Immature natural killer cell (primary cell): ENCODE results near the gene CD180. TPM values are rescaled to one million over a fixed set of nuclear protein-coding genes. Genes with fewer than 3 reads are reported as not detected.

Experiments used
- DNase-seq, 3 donors: peaks; one replicate each; pipeline ENCODE4 v3.0.0; 2022; ENCODE audit warnings: mixed read lengths in 1 of 3
- H3K27ac Mint-ChIP-seq, 6 donors: one replicate each; pipeline ENCODE4 v1.8.0; 2020; ENCODE audit warnings: mixed read lengths in 6 of 6, mild to moderate bottlenecking in 5 of 6, inconsistent platforms in 4 of 6, moderate library complexity in 3 of 6
- H3K27me3 Mint-ChIP-seq, 3 donors: one replicate each; pipeline ENCODE4 v1.8.0; 2020 to 2021; ENCODE audit warnings: low read depth in 3 of 3, mild to moderate bottlenecking in 3 of 3, mixed read lengths in 3 of 3, moderate library complexity in 3 of 3, inconsistent platforms in 1 of 3
- H3K36me3 Mint-ChIP-seq, 3 donors: one replicate each; pipeline ENCODE4 v1.8.0; 2020; ENCODE audit warnings: mixed read lengths in 3 of 3, inconsistent platforms in 2 of 3, mild to moderate bottlenecking in 2 of 3
- H3K4me1 Mint-ChIP-seq, 2 donors: one replicate each; pipeline ENCODE4 v1.8.0; 2020; ENCODE audit warnings: inconsistent platforms in 2 of 2, mild to moderate bottlenecking in 2 of 2, mixed read lengths in 2 of 2, moderate library complexity in 1 of 2
- H3K4me3 Mint-ChIP-seq, 5 donors: one replicate each; pipeline ENCODE4 v1.8.0; 2020; ENCODE audit warnings: mild to moderate bottlenecking in 5 of 5, mixed read lengths in 5 of 5, inconsistent platforms in 3 of 5, moderate library complexity in 3 of 5
- H3K9me3 Mint-ChIP-seq, 6 donors: one replicate each; pipeline ENCODE4 v1.8.0; 2020; ENCODE audit warnings: mild to moderate bottlenecking in 6 of 6, mixed read lengths in 6 of 6, inconsistent platforms in 4 of 6, moderate library complexity in 3 of 6
- polyA plus RNA-seq, 3 donors: library from polyadenylated mRNA; unstranded; fragments of 300-500 nt; fragmentation: Illumina TruSeq; gene quantifications; one replicate each; pipeline ENCODE4 v1.2.3, GENCODE V29; 2021

Gene CD180
- polyA plus RNA-seq, result 1 to 10 TPM in 1 of 3 donors, under 1 TPM in 2; 0.52 to 1.7 (median 0.63) TPM

- H3K4me1 Mint-ChIP-seq, result peaks cover 24 to 32% of the 10 kb centered on the region in 2 donors
- peaks cover 0 to 4% (median 2%) of the 10 kb centered on the region in 3 donors for H3K27me3 Mint-ChIP-seq
- H3K4me3 Mint-ChIP-seq, result no peak within 1 kb of the TSS
- peak within 1 kb of the TSS in 2 of 6 donors; percentile 17 to 43 for H3K27ac Mint-ChIP-seq
- H3K36me3 Mint-ChIP-seq, result peaks cover 0 to 7% (median 0%) of the 10 kb centered on the region in 3 donors
- no peak for DNase-seq
- H3K9me3 Mint-ChIP-seq, result peaks cover 0 to 6% (median 0%) of the 10 kb centered on the region in 6 donors
These were observed at the start of gene CD180 for GRCh38 chr5:67196537-67197059. CD180 (minus strand) TSS chr5:67196799; CDS start chr5:67196641, 158 bp downstream.

- Mint-ChIP-seq H3K27ac (no peak overlapping the region), H3K27me3 (peaks cover 0 to 4% (median 2%) of the 10 kb centered on the region in 3 donors), H3K4me3 (no peak overlapping the region), H3K36me3 (no peaks in the 10 kb centered on the region), H3K4me1 (peaks cover 0 to 10% of the 10 kb centered on the region in 2 donors), H3K9me3 (no peaks in the 10 kb centered on the region)
- peak; percentile 55 to 66 (median 64) for DNase-seq
These were observed 49.5 kb upstream of the CD180 start for GRCh38 chr5:67246108-67246507.

GRCh38 chr5:67245259-67245846 lies 48.8 kb upstream of the CD180 start:
- peaks cover 0 to 10% of the 10 kb centered on the region in 2 donors for H3K4me1 Mint-ChIP-seq
- peaks cover 0 to 4% (median 2%) of the 10 kb centered on the region in 3 donors for H3K27me3 Mint-ChIP-seq
- no peak for DNase-seq
- no peaks in the 10 kb centered on the region for H3K36me3 Mint-ChIP-seq
- no peaks in the 10 kb centered on the region for H3K9me3 Mint-ChIP-seq
- H3K27ac Mint-ChIP-seq, result no peak overlapping the region
- no peak overlapping the region for H3K4me3 Mint-ChIP-seq

GRCh38 chr5:67244345-67244793 lies 47.8 kb upstream of the CD180 start:
- peaks cover 0 to 10% of the 10 kb centered on the region in 2 donors for H3K4me1 Mint-ChIP-seq

GRCh38 chr5:67243944-67244343 lies 47.3 kb upstream of the CD180 start:
- DNase-seq, result no peak
- Mint-ChIP-seq H3K4me3 (no peak overlapping the region), H3K27me3 (peaks cover 0 to 4% (median 2%) of the 10 kb centered on the region in 3 donors), H3K4me1 (peaks cover 0 to 10% of the 10 kb centered on the region in 2 donors), H3K36me3 (no peaks in the 10 kb centered on the region), H3K9me3 (no peaks in the 10 kb centered on the region), H3K27ac (no peak overlapping the region)

More at GRCh38 chr5:67244345-67244793, 47.8 kb upstream of the CD180 start:
- Mint-ChIP-seq H3K27ac (no peak overlapping the region), H3K9me3 (no peaks in the 10 kb centered on the region), H3K36me3 (no peaks in the 10 kb centered on the region), H3K27me3 (peaks cover 0 to 4% (median 2%) of the 10 kb centered on the region in 3 donors), H3K4me3 (no peak overlapping the region)
- no peak for DNase-seq

- no peaks in the 10 kb centered on the region for H3K9me3 Mint-ChIP-seq
- no peak for DNase-seq
- H3K4me1 Mint-ChIP-seq, result peaks cover 0 to 5% of the 10 kb centered on the region in 2 donors
- H3K27ac Mint-ChIP-seq, result no peak overlapping the region
- no peaks in the 10 kb centered on the region for H3K36me3 Mint-ChIP-seq
- H3K4me3 Mint-ChIP-seq, result no peak overlapping the region
- H3K27me3 Mint-ChIP-seq, result peaks cover 0 to 4% (median 2%) of the 10 kb centered on the region in 3 donors
These were observed 46.8 kb upstream of the CD180 start for GRCh38 chr5:67243349-67243748.

GRCh38 chr5:67241326-67241725 lies 44.7 kb upstream of the CD180 start:
- Mint-ChIP-seq H3K4me1 (peaks cover 0 to 2% of the 10 kb centered on the region in 2 donors), H3K27ac (no peak overlapping the region), H3K9me3 (no peaks in the 10 kb centered on the region), H3K4me3 (no peak overlapping the region), H3K27me3 (peaks cover 0 to 7% (median 3%) of the 10 kb centered on the region in 3 donors), H3K36me3 (no peaks in the 10 kb centered on the region)
- no peak for DNase-seq

GRCh38 chr5:67240846-67241245 lies 44.2 kb upstream of the CD180 start:
- Mint-ChIP-seq H3K4me3 (no peak overlapping the region), H3K27me3 (peaks cover 0 to 7% (median 3%) of the 10 kb centered on the region in 3 donors), H3K4me1 (peaks cover 0 to 2% of the 10 kb centered on the region in 2 donors), H3K36me3 (no peaks in the 10 kb centered on the region), H3K27ac (no peak overlapping the region), H3K9me3 (no peaks in the 10 kb centered on the region)
- DNase-seq, result no peak

- no peaks in the 10 kb centered on the region for H3K36me3 Mint-ChIP-seq
- no peak overlapping the region for H3K27ac Mint-ChIP-seq
- H3K27me3 Mint-ChIP-seq, result peaks cover 0 to 9% (median 1%) of the 10 kb centered on the region in 3 donors
- DNase-seq, result no peak
- H3K4me1 Mint-ChIP-seq, result no peaks in the 10 kb centered on the region
- H3K9me3 Mint-ChIP-seq, result no peaks in the 10 kb centered on the region
- no peak overlapping the region for H3K4me3 Mint-ChIP-seq
These were observed 43.5 kb upstream of the CD180 start for GRCh38 chr5:67240065-67240464.

GRCh38 chr5:67238191-67238590 lies 41.6 kb upstream of the CD180 start:
- Mint-ChIP-seq H3K4me3 (no peak overlapping the region), H3K9me3 (no peaks in the 10 kb centered on the region), H3K27ac (no peak overlapping the region), H3K4me1 (no peaks in the 10 kb centered on the region), H3K27me3 (peaks cover 0 to 6% (median 1%) of the 10 kb centered on the region in 3 donors), H3K36me3 (no peaks in the 10 kb centered on the region)
- no peak for DNase-seq

GRCh38 chr5:67235399-67236110 lies 39.0 kb upstream of the CD180 start:
- H3K9me3 Mint-ChIP-seq, result no peaks in the 10 kb centered on the region
- no peaks in the 10 kb centered on the region for H3K4me1 Mint-ChIP-seq
- no peaks in the 10 kb centered on the region for H3K36me3 Mint-ChIP-seq
- peaks cover 2 to 6% (median 5%) of the 10 kb centered on the region in 3 donors for H3K27me3 Mint-ChIP-seq
- DNase-seq, result no peak
- no peak overlapping the region for H3K4me3 Mint-ChIP-seq
- no peak overlapping the region for H3K27ac Mint-ChIP-seq

GRCh38 chr5:67234671-67235176 lies 38.1 kb upstream of the CD180 start:
- Mint-ChIP-seq H3K27ac (no peak overlapping the region), H3K4me1 (no peaks in the 10 kb centered on the region), H3K9me3 (no peaks in the 10 kb centered on the region), H3K27me3 (peaks cover 2 to 6% (median 5%) of the 10 kb centered on the region in 3 donors), H3K4me3 (no peak overlapping the region), H3K36me3 (no peaks in the 10 kb centered on the region)
- no peak for DNase-seq

GRCh38 chr5:67233075-67233474 lies 36.5 kb upstream of the CD180 start:
- H3K4me1 Mint-ChIP-seq, result no peaks in the 10 kb centered on the region
- H3K4me3 Mint-ChIP-seq, result no peak overlapping the region
- H3K9me3 Mint-ChIP-seq, result no peaks in the 10 kb centered on the region
- no peaks in the 10 kb centered on the region for H3K36me3 Mint-ChIP-seq
- peaks cover 2 to 5% (median 4%) of the 10 kb centered on the region in 3 donors for H3K27me3 Mint-ChIP-seq
- DNase-seq, result no peak
- H3K27ac Mint-ChIP-seq, result no peak overlapping the region

- Mint-ChIP-seq H3K27ac (peak overlapping the region in 4 of 6 donors; percentile 28 to 93 (median 91)), H3K4me3 (no peak overlapping the region), H3K4me1 (peaks cover 28 to 42% of the 10 kb centered on the region in 2 donors), H3K9me3 (peaks cover 0 to 2% (median 0%) of the 10 kb centered on the region in 6 donors), H3K36me3 (peaks cover 0 to 3% (median 0%) of the 10 kb centered on the region in 3 donors), H3K27me3 (peaks cover 0 to 6% (median 6%) of the 10 kb centered on the region in 3 donors)
- DNase-seq, result no peak
These were observed 26.6 kb upstream of the CD180 start for GRCh38 chr5:67223211-67223610.
